ENCODE results near the gene TIMM13.

DNA sequence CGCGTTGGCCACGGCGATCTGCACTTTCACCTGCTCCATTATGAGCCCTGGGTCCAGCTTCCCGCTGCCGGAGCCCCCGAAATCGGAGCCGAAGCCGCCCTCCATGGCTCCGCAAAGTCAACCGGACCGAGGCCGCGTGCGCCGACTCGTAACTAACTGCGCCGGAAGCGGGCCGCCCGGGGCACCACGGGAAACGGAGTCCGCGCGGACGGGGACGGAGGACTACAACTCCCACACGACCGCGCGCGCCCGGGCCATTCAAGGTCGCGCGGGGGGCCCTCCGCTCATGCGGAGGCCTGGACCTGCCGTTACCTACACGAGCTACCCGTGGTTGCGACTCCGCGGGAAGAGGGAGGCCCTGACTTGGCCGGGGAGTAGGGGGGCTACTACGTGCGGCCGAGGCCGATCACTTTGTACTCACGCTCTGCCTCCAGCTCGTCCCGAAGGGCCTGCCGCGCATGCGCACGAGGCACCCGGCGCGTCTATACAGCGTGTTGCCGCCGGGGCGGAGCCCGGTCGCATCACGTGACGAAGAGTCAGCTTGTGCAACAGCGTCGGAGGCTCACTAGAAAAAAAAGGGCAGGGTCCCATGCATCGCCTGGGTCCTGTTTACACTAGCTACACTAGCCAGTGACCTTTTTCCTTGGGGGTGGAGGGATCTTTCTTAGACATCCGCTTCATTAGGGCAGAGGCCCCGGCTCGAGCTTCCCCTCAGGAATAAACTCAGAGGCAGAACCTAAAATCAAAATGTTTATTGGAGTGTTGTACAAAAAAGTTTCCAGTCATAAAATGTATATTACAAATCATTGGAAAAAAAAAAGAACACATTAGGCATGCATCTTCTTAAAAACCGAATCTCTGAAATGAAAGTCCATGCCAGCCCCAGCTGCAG, at the start of gene TIMM13:
- peak in 3 of 4 donors; percentile 44 to 77 (median 62) for TF ChIP-seq POLR2A (IDR thresholded peaks at IDR 0.05)
- TF ChIP-seq, protein P1, sequence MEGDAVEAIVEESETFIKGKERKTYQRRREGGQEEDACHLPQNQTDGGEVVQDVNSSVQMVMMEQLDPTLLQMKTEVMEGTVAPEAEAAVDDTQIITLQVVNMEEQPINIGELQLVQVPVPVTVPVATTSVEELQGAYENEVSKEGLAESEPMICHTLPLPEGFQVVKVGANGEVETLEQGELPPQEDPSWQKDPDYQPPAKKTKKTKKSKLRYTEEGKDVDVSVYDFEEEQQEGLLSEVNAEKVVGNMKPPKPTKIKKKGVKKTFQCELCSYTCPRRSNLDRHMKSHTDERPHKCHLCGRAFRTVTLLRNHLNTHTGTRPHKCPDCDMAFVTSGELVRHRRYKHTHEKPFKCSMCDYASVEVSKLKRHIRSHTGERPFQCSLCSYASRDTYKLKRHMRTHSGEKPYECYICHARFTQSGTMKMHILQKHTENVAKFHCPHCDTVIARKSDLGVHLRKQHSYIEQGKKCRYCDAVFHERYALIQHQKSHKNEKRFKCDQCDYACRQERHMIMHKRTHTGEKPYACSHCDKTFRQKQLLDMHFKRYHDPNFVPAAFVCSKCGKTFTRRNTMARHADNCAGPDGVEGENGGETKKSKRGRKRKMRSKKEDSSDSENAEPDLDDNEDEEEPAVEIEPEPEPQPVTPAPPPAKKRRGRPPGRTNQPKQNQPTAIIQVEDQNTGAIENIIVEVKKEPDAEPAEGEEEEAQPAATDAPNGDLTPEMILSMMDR (IDR thresholded peaks at IDR 0.05), result peak in 1 of 6 experiments; percentile 13
